ENCODE results near the gene TPM3. TPM values are rescaled to one million over a fixed set of nuclear protein-coding genes. Genes with fewer than 3 reads are reported as not detected.
A peak's percentile ranks its signal among the peaks of the same experiment; 100 is the strongest.

TPM3 gene
- total and polyA plus RNA-seq, 9 of the 15 experiments (the other 6 are each of a cell fraction or from before 2014, with no cell fraction given), result 202 to 604 (median 421) TPM

- TF ChIP-seq ZBTB11 (CRISPR knock-in tag; IDR thresholded peaks at IDR 0.05), result peak in 1 of 3 experiments; percentile 87; a peak in 2 of 6 replicates
- TF ChIP-seq ARID2 (IDR thresholded peaks at IDR 0.05), result no peak
- TF ChIP-seq E2F4 (CRISPR knock-in tag; IDR thresholded peaks at IDR 0.05; ENCODE audit: low read depth), result no peak; the same call in 1 of the 2 replicates
- TF ChIP-seq MLX (CRISPR knock-in tag; conservative IDR thresholded peaks at IDR 0.05), result no peak
- TF ChIP-seq OTX1 (CRISPR knock-in tag; IDR thresholded peaks at IDR 0.05), result no peak
- TF ChIP-seq CGGBP1 (CRISPR knock-in tag; IDR thresholded peaks at IDR 0.05), result no peak
- TF ChIP-seq BRF1 (IDR thresholded peaks at IDR 0.05; ENCODE audit: borderline replicate concordance, extremely low read depth, insufficient read length), result no peak
- TF ChIP-seq POLR2H (tag; IDR thresholded peaks at IDR 0.05; ENCODE audit: low read depth), result peak; percentile 79
- no peak for TF ChIP-seq HBP1 (CRISPR knock-in tag; IDR thresholded peaks at IDR 0.05)
- TF ChIP-seq ZFP36 (IDR thresholded peaks at IDR 0.05; ENCODE audit: low read depth, low read length, partially characterized antibody), result no peak
- TF ChIP-seq MTA1 (IDR thresholded peaks at IDR 0.05; ENCODE audit: borderline replicate concordance), result peak; percentile 63; the same call in 1 of the 2 replicates
- TF ChIP-seq RAD51 (IDR thresholded peaks at IDR 0.05; ENCODE audit: borderline replicate concordance, low read depth), result peak; percentile 99
- no peak for TF ChIP-seq EZH2 (IDR thresholded peaks at IDR 0.05; ENCODE audit: borderline replicate concordance, low read depth, low read length)
- TF ChIP-seq EGR1 (conservative IDR thresholded peaks at IDR 0.05), result peak; percentile 93
- peak; percentile 81; the same call in 1 of the 2 replicates for TF ChIP-seq LEF1 (IDR thresholded peaks at IDR 0.05)
- peak; percentile 73; the same call in 1 of the 2 replicates for TF ChIP-seq SMAD4 (CRISPR knock-in tag; conservative IDR thresholded peaks at IDR 0.05)
- TF ChIP-seq GABPB2 (CRISPR knock-in tag; conservative IDR thresholded peaks at IDR 0.05), result no peak
- no peak for TF ChIP-seq HNRNPUL1 (IDR thresholded peaks at IDR 0.05; ENCODE audit: low read length)
Measured at GRCh38 chr1:154220071-154220969, 28.4 kb upstream of the TPM3 start, which contains the start of gene UBAP2L (continued).

Measured in K562 (cell line).